PC-3 (cell line): Measurements from ENCODE around the gene ZNF281. TPM values are rescaled to one million over a fixed set of nuclear protein-coding genes. Genes with fewer than 3 reads are reported as not detected.
A peak's percentile ranks its signal among the peaks of the same experiment; 100 is the strongest.

Source experiments
- ATAC-seq: fragments of 200-7000 bp; cut with Tn5 transposase; 2 replicates; pipeline ENCODE4 v1.9.1; 2020; ENCODE audit warnings: mild to moderate bottlenecking, moderate library complexity
- BruUV-seq: library from RNA; stranded (reverse); fragments of 400-500 nt; replicated peaks from 2 replicates; lab custom pipeline; 2021; lab: Mats Ljungman, UMichigan
- CTCF ChIA-PET: fragments of 300-600 bp; sonication (Branson Sonifier 250); formaldehyde crosslinking; loops from one replicate; lab custom pipeline; 2022; ENCODE audit warnings: antibody characterized with exemption; lab: Charles Lee
- POLR2A ChIA-PET: fragments of 300-600 bp; sonication (Branson Sonifier 250); formaldehyde crosslinking; loops from one replicate; lab custom pipeline; 2022; ENCODE audit warnings: antibody characterized with exemption; ENCODE audit not compliant: unreplicated experiment; lab: Charles Lee
- DNase-seq: peaks from one replicate; pipeline ENCODE4 v3.0.0-alpha.2; 2015
- H2AFZ ChIP-seq: fragments of 300-600 bp; sonication (generic); 2 replicates; pipeline ENCODE4 v1.6.0; 2016; ENCODE audit warnings: antibody characterized with exemption, low read length
- H3F3A ChIP-seq: fragments of 300-600 bp; sonication (generic); one replicate; pipeline ENCODE4 v1.6.0; 2017; ENCODE audit warnings: antibody characterized with exemption, low read length, control low read depth, mild to moderate bottlenecking; ENCODE audit not compliant: unreplicated experiment
- H3K27ac ChIP-seq: fragments of 300-600 bp; sonication (generic); 2 replicates; pipeline ENCODE4 v1.5.1; 2016; ENCODE audit warnings: mild to moderate bottlenecking, low read length
- H3K27me3 ChIP-seq: fragments of 300-600 bp; sonication (generic); 2 replicates; pipeline ENCODE4 v1.6.1; 2016; ENCODE audit warnings: low read length, mixed read lengths
- H3K36me3 ChIP-seq: fragments of 300-600 bp; sonication (generic); 2 replicates; pipeline ENCODE4 v1.6.1; 2016; ENCODE audit warnings: low read depth, mixed run types, low read length, mixed read lengths
- H3K4me1 ChIP-seq: fragments of 300-600 bp; sonication (generic); 2 replicates; pipeline ENCODE4 v1.5.1; 2016; ENCODE audit warnings: low read length; ENCODE audit not compliant: insufficient read depth
- H3K4me2 ChIP-seq: fragments of 300-600 bp; sonication (generic); 2 replicates; pipeline ENCODE4 v1.6.0; 2016; ENCODE audit warnings: low read length
- H3K4me3 ChIP-seq: fragments of 300-600 bp; sonication (generic); 2 replicates; pipeline ENCODE4 v1.5.1; 2016; ENCODE audit warnings: mild to moderate bottlenecking, low read length, mixed read lengths
- H3K79me2 ChIP-seq: fragments of 300-600 bp; sonication (generic); 2 replicates; pipeline ENCODE4 v1.6.1; 2017; ENCODE audit warnings: low read length, mixed read lengths
- H3K9ac ChIP-seq: fragments of 300-600 bp; sonication (generic); 2 replicates; pipeline ENCODE4 v1.6.0; 2016; ENCODE audit warnings: mild to moderate bottlenecking, low read length
- H3K9me2 ChIP-seq: fragments of 300-600 bp; sonication (generic); replicated peaks from 2 replicates; pipeline ENCODE4 v1.6.1; 2016; ENCODE audit warnings: mixed run types, low read length, mixed read lengths
- H3K9me3 ChIP-seq: fragments of 300-600 bp; sonication (generic); 2 replicates; pipeline ENCODE4 v1.6.1; 2016; ENCODE audit warnings: low read length, mixed read lengths
- H4K20me1 ChIP-seq: fragments of 300-600 bp; sonication (generic); 2 replicates; pipeline ENCODE4 v1.6.1; 2016; ENCODE audit warnings: low read length, mixed read lengths
- EZH2 ChIP-seq: fragments of 300-600 bp; sonication (generic); IDR thresholded peaks from one replicate; pipeline ENCODE4 v1.6.1; 2017; ENCODE audit warnings: antibody characterized with exemption, mild to moderate bottlenecking, low read length; ENCODE audit not compliant: unreplicated experiment
- EZH2phosphoT487 ChIP-seq: fragments of 300-600 bp; sonication (generic); IDR thresholded peaks from 2 replicates; pipeline ENCODE4 v1.6.1; 2018; ENCODE audit warnings: mild to moderate bottlenecking, antibody characterized with exemption, low read length, borderline replicate concordance
- intact Hi-C: fragments of 100-400 bp; cut with micrococcal nuclease; formaldehyde crosslinking; loops from 2 replicates; pipeline ENCODE4 v1.9.0; 2023
- total RNA-seq: library from RNA; depleted of rRNA; stranded (reverse); fragments of >200 nt; gene quantifications from 2 replicates; pipeline ENCODE4 v1.2.3, GENCODE V29; 2014
- TF ChIP-seq, protein P1 (sequence below): fragments of 300-600 bp; sonication (generic); conservative IDR thresholded peaks from 2 replicates; pipeline ENCODE4 v1.5.1; 2017; ENCODE audit warnings: antibody characterized with exemption, low read depth, mild to moderate bottlenecking, low read length

ZNF281 gene
- total RNA-seq, 1 experiment from 2014 or later = 26.6 TPM

DNA sequence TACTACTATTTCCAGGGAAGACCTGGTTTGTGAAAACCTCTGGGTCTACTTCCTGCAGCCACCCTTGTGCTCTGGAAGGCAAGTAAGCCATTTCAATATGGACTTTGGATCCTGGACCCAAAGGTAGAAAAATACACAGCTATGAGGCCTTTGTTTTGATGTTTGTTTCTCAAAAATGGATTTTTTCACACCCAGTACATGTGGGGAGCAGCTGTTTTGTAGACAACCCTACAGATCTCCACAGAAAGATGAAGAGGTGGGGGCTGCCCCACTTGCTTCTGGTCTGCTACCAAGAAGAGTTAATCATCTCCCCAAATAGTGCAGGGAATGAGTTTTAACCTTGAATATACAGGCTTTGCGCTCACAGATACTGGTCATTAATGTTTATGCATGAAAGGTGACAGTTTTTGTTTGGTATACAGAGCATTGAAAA, 29.2 kb downstream of the ZNF281 start:
- H3K4me3 ChIP-seq = no peak overlapping the region
- H3K27ac ChIP-seq = peak overlapping the region; percentile 73
- H3K27me3 ChIP-seq = no peaks in the 10 kb centered on the region
- H3K9me3 ChIP-seq = no peaks in the 10 kb centered on the region
- no peaks in the 10 kb centered on the region for H3K9me2 ChIP-seq
- no peak overlapping the region for H3K9ac ChIP-seq
- ATAC-seq = no peak
- TF ChIP-seq, protein P1, sequence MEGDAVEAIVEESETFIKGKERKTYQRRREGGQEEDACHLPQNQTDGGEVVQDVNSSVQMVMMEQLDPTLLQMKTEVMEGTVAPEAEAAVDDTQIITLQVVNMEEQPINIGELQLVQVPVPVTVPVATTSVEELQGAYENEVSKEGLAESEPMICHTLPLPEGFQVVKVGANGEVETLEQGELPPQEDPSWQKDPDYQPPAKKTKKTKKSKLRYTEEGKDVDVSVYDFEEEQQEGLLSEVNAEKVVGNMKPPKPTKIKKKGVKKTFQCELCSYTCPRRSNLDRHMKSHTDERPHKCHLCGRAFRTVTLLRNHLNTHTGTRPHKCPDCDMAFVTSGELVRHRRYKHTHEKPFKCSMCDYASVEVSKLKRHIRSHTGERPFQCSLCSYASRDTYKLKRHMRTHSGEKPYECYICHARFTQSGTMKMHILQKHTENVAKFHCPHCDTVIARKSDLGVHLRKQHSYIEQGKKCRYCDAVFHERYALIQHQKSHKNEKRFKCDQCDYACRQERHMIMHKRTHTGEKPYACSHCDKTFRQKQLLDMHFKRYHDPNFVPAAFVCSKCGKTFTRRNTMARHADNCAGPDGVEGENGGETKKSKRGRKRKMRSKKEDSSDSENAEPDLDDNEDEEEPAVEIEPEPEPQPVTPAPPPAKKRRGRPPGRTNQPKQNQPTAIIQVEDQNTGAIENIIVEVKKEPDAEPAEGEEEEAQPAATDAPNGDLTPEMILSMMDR = no peak
- TF ChIP-seq EZH2 (no peak), EZH2phosphoT487 (no peak)
- no peaks in the 10 kb centered on the region for H3K79me2 ChIP-seq
- intact Hi-C loops = no loop called here
- ChIA-PET CTCF (interaction anchor here (0.7 to 0.9 kb wide), 2 partner anchors 9 to 126 kb away, joined by 3 to 5 read pairs; no protein-coding TSS in a partner anchor), POLR2A (no interaction called here)
- no peaks in the 10 kb centered on the region for H4K20me1 ChIP-seq
- H3F3A ChIP-seq = peaks cover 20% of the 10 kb centered on the region
- H2AFZ ChIP-seq = 0 out of 2 replicates have a peak overlapping the region, but pooled peaks have one; percentile 4
- H3K4me1 ChIP-seq = peaks cover 45% of the 10 kb centered on the region
- no peak for DNase-seq
- H3K36me3 ChIP-seq = no peaks in the 10 kb centered on the region
- BruUV-seq = no TSS peak
- peak overlapping the region; percentile 65 for H3K4me2 ChIP-seq

- ChIA-PET POLR2A (no interaction called here), CTCF (interaction anchor here (1.0 kb wide), 1 partner anchor 15 kb away, joined by 3 read pairs; no protein-coding TSS in a partner anchor)
- Histone ChIP-seq H4K20me1 (no peaks in the 10 kb centered on the region), H3K27me3 (no peaks in the 10 kb centered on the region), H3K4me3 (no peak overlapping the region), H3K4me2 (peak overlapping the region; percentile 65), H3K79me2 (no peaks in the 10 kb centered on the region), H3K4me1 (peaks cover 45% of the 10 kb centered on the region), H3F3A (peaks cover 20% of the 10 kb centered on the region), H3K27ac (peak overlapping the region; percentile 73), H2AFZ (0 out of 2 replicates have a peak overlapping the region, but pooled peaks have one; percentile 4), H3K36me3 (no peaks in the 10 kb centered on the region), H3K9me3 (no peaks in the 10 kb centered on the region), H3K9me2 (no peaks in the 10 kb centered on the region), H3K9ac (no peak overlapping the region)
- ATAC-seq (peak; percentile 4), DNase-seq (no peak)
- no TSS peak for BruUV-seq
- intact Hi-C loops = loop anchor here (1.0 to 2.0 kb wide), 3 partner anchors 31 to 108 kb away; partner anchors contain the start of gene ZNF281
- TF ChIP-seq, protein P1 = no peak
- TF ChIP-seq EZH2 (no peak), EZH2phosphoT487 (no peak)
Observed at GRCh38 chr1:200379940-200380588, 29.8 kb downstream of the ZNF281 start.

DNA sequence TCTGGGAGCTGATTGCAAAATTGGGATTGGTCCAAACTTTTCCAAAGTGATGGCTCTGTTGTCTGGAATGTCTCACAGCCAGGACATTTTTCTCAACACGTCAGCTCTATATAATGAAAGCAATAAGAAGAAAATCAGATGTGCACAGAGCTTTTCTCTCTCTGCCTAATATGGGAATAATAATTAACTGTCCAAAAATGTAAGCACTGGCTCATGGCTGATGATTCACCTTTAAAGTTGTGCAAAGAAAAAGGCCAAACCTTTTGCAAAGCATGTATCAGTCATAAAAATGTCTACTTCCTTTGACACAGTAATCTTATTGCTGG, 30.4 kb downstream of the ZNF281 start:
- Histone ChIP-seq H3K79me2 (no peaks in the 10 kb centered on the region), H3K4me2 (peak overlapping the region; percentile 65), H3K4me1 (peaks cover 51% of the 10 kb centered on the region), H3K9ac (peak overlapping the region; percentile 16), H3K9me3 (no peaks in the 10 kb centered on the region), H3K27me3 (no peaks in the 10 kb centered on the region), H3K9me2 (no peaks in the 10 kb centered on the region), H2AFZ (peak overlapping the region; percentile 9; the same call in 1 of the 2 replicates), H3F3A (peaks cover 20% of the 10 kb centered on the region), H3K4me3 (peak overlapping the region; percentile 32; the same call in 1 of the 2 replicates), H3K27ac (peak overlapping the region; percentile 73), H4K20me1 (no peaks in the 10 kb centered on the region), H3K36me3 (no peaks in the 10 kb centered on the region)
- DNase-seq (peak; percentile 99), ATAC-seq (peak; percentile 87)
- intact Hi-C loops = loop anchor here (1.0 to 2.0 kb wide), 3 partner anchors 31 to 109 kb away; partner anchors contain the start of gene ZNF281
- CTCF ChIA-PET = interaction anchor here (0.6 to 1.0 kb wide), 5 partner anchors 15 to 157 kb away, joined by 3 to 7 read pairs (median 3); no protein-coding TSS in a partner anchor
- no peak for TF ChIP-seq EZH2
- TF ChIP-seq EZH2phosphoT487 = no peak
- TF ChIP-seq, protein P1 = no peak
- BruUV-seq = no TSS peak
- POLR2A ChIA-PET = interaction anchor here (0.6 to 1.0 kb wide), 2 partner anchors 35 to 1698 kb away, joined by 4 to 5 read pairs; no protein-coding TSS in a partner anchor
